H1 (cell line): Measurements from ENCODE around the gene RARB. TPM values are rescaled to one million over a fixed set of nuclear protein-coding genes. Genes with fewer than 3 reads are reported as not detected.

Source experiments
- CTCF ChIA-PET: fragments of 300-600 bp; sonication (Branson Sonifier 250); formaldehyde crosslinking; loops from one replicate; lab custom pipeline; 2021; ENCODE audit not compliant: partially characterized antibody; lab: Charles Lee
- POLR2A ChIA-PET: fragments of 300-600 bp; sonication (Branson Sonifier 250); formaldehyde crosslinking; loops from one replicate; lab custom pipeline; 2021; ENCODE audit warnings: inconsistent platforms; ENCODE audit not compliant: partially characterized antibody; lab: Charles Lee
- DNase-seq, 2 experiments: peaks; one replicate each; pipeline versions ENCODE4 v3.0.0 to v3.0.0-alpha.2; 2010 to 2022; ENCODE audit warnings: low spot score in 2 of 2, low read depth in 1 of 2, mixed read lengths in 1 of 2
- FAIRE-seq: peaks from 2 replicates; lab custom pipeline; 2011; peaks lifted over from hg19 to GRCh38; lab: Jason Lieb, UNC
- H2AFZ ChIP-seq: 2 replicates; pipeline ENCODE4 v1.8.1; 2012; ENCODE audit warnings: low read length, inconsistent platforms
- H2AK5ac ChIP-seq: 2 replicates; pipeline ENCODE4 v1.6.1; 2013; ENCODE audit warnings: low read depth, low read length
- H2BK120ac ChIP-seq: replicated peaks from 2 replicates; pipeline ENCODE3; 2013; ENCODE audit warnings: low read depth, low read length, inconsistent platforms
- H2BK12ac ChIP-seq: 2 replicates; pipeline ENCODE4 v1.6.1; 2013; ENCODE audit warnings: low read depth, low read length
- H2BK15ac ChIP-seq: 2 replicates; pipeline ENCODE4 v1.6.1; 2013; ENCODE audit warnings: low read length
- H2BK20ac ChIP-seq: 2 replicates; pipeline ENCODE4 v1.6.1; 2013; ENCODE audit warnings: low read length
- H2BK5ac ChIP-seq: 2 replicates; pipeline ENCODE4 v1.6.1; 2013; ENCODE audit warnings: low read depth, low read length
- H3K14ac ChIP-seq: 2 replicates; pipeline ENCODE4 v1.6.1; 2013; ENCODE audit warnings: inconsistent platforms; ENCODE audit not compliant: insufficient read length
- H3K18ac ChIP-seq: 2 replicates; pipeline ENCODE4 v1.6.1; 2013; ENCODE audit warnings: low read length; ENCODE audit errors: extremely low read depth
- H3K23ac ChIP-seq: 2 replicates; pipeline ENCODE4 v1.6.1; 2013; ENCODE audit warnings: inconsistent platforms; ENCODE audit not compliant: insufficient read length
- H3K23me2 ChIP-seq: 2 replicates; pipeline ENCODE4 v1.6.1; 2013; ENCODE audit warnings: low read depth, low read length
- H3K27ac ChIP-seq: 2 replicates; pipeline ENCODE4 v1.6.1; 2011; ENCODE audit warnings: low read depth, low read length, inconsistent platforms
- H3K27me3 ChIP-seq, 4 experiments: replicated peaks in 1 of 4; 1 replicate in 1 of 4; 2 replicates in 3 of 4; pipeline versions ENCODE4 v1.6.1 to v1.8.1; 2011 to 2013; ENCODE audit warnings: low read length in 3 of 4, mild to moderate bottlenecking in 3 of 4, inconsistent platforms in 2 of 4, mixed read lengths in 2 of 4, moderate library complexity in 1 of 4; ENCODE audit not compliant: control insufficient read depth in 3 of 4, insufficient read depth in 3 of 4; ENCODE audit errors: extremely low read depth in 1 of 4
- H3K36me3 ChIP-seq, 4 experiments: 2 replicates each; pipeline versions ENCODE4 v1.6.1 to v1.8.1; 2011 to 2013; ENCODE audit warnings: mild to moderate bottlenecking in 4 of 4, low read length in 3 of 4, moderate library complexity in 2 of 4, control low read depth in 1 of 4, inconsistent platforms in 1 of 4; ENCODE audit not compliant: insufficient read depth in 4 of 4, control insufficient read depth in 2 of 4
- H3K4ac ChIP-seq: replicated peaks from 2 replicates; pipeline ENCODE3; 2013; ENCODE audit warnings: low read length, low read depth, mixed read lengths, inconsistent platforms; ENCODE audit not compliant: insufficient read length
- H3K4me1 ChIP-seq, 4 experiments: replicated peaks in 1 of 4; 1 replicate in 1 of 4; 2 replicates in 3 of 4; pipeline versions ENCODE4 v1.6.1 to v1.8.1; 2011 to 2013; ENCODE audit warnings: low read length in 3 of 4, inconsistent platforms in 2 of 4, mixed read lengths in 1 of 4; ENCODE audit not compliant: insufficient read depth in 4 of 4, control insufficient read depth in 3 of 4
- H3K4me2 ChIP-seq, 2 experiments: 2 replicates each; pipeline versions ENCODE4 v1.6.1 to v1.8.1; 2011 to 2013; ENCODE audit warnings: low read depth in 2 of 2, low read length in 2 of 2, control low read depth in 1 of 2, inconsistent platforms in 1 of 2, mild to moderate bottlenecking in 1 of 2; ENCODE audit not compliant: insufficient read depth in 1 of 2
- H3K4me3 ChIP-seq, 4 experiments: fragments of 200-600, 300-600 bp in 1 of 4; sonication (generic), shearing (Covaris generic), sonication (Bioruptor Twin) in 1 of 4; 2 replicates each; pipeline versions ENCODE4 v1.5.1 to v1.8.1; 2011 to 2016; ENCODE audit warnings: low read length in 4 of 4, low read depth in 3 of 4, control low read depth in 2 of 4, inconsistent platforms in 2 of 4, mild to moderate bottlenecking in 2 of 4, mixed read lengths in 1 of 4, moderate library complexity in 1 of 4; ENCODE audit not compliant: insufficient read depth in 2 of 4; ENCODE audit errors: extremely low read depth in 1 of 4
- H3K56ac ChIP-seq: replicated peaks from 2 replicates; pipeline ENCODE3; 2013; ENCODE audit warnings: low read depth, mild to moderate bottlenecking, mixed read lengths, low read length, inconsistent platforms; ENCODE audit not compliant: insufficient read length
- H3K79me1 ChIP-seq: 2 replicates; pipeline ENCODE4 v1.6.1; 2013; ENCODE audit warnings: low read depth, low read length, control low read depth
- H3K79me2 ChIP-seq, 2 experiments: 2 replicates each; pipeline versions ENCODE4 v1.6.1 to v1.8.1; 2012 to 2013; ENCODE audit warnings: low read length in 2 of 2, mild to moderate bottlenecking in 2 of 2, inconsistent platforms in 1 of 2; ENCODE audit not compliant: insufficient read depth in 2 of 2, control insufficient read depth in 1 of 2
- H3K9ac ChIP-seq, 4 experiments: replicated peaks in 1 of 4; 1 replicate in 1 of 4; 2 replicates in 3 of 4; pipeline versions ENCODE4 v1.6.1 to v1.8.1; 2011 to 2013; ENCODE audit warnings: low read depth in 3 of 4, low read length in 3 of 4, control low read depth in 2 of 4, mild to moderate bottlenecking in 2 of 4, moderate library complexity in 2 of 4, inconsistent platforms in 1 of 4; ENCODE audit errors: extremely low read depth in 1 of 4
- H3K9me3 ChIP-seq, 2 experiments: 2 replicates each; pipeline versions ENCODE4 v1.6.1 to v1.8.1; 2012 to 2013; ENCODE audit warnings: mild to moderate bottlenecking in 2 of 2, moderate library complexity in 2 of 2, control low read depth in 1 of 2, inconsistent platforms in 1 of 2, low read depth in 1 of 2, low read length in 1 of 2, mixed read lengths in 1 of 2; ENCODE audit not compliant: insufficient read depth in 2 of 2
- H4K20me1 ChIP-seq, 2 experiments: replicated peaks in 1 of 2; 2 replicates each; pipeline versions ENCODE3 to v1.8.1; 2011 to 2013; ENCODE audit warnings: inconsistent platforms in 2 of 2, low read length in 2 of 2, mild to moderate bottlenecking in 1 of 2; ENCODE audit not compliant: insufficient read depth in 2 of 2, control insufficient read depth in 1 of 2
- H4K5ac ChIP-seq: 2 replicates; pipeline ENCODE4 v1.6.1; 2013; ENCODE audit warnings: low read length, low read depth, mixed read lengths, inconsistent platforms; ENCODE audit not compliant: insufficient read length
- H4K8ac ChIP-seq: 2 replicates; pipeline ENCODE4 v1.8.0; 2013; ENCODE audit warnings: mild to moderate bottlenecking, moderate library complexity, low read length, inconsistent platforms; ENCODE audit not compliant: insufficient read depth; ENCODE audit errors: extremely low read depth
- H4K91ac ChIP-seq: replicated peaks from 2 replicates; pipeline ENCODE3; 2013; ENCODE audit warnings: low read length, mixed read lengths, inconsistent platforms; ENCODE audit not compliant: insufficient read length
- ATF2 ChIP-seq: IDR thresholded peaks from 2 replicates; pipeline ENCODE4 v1.6.1; 2012; ENCODE audit warnings: low read length, inconsistent platforms
- BRCA1 ChIP-seq: IDR thresholded peaks from 2 replicates; pipeline ENCODE4 v1.6.1; 2012; ENCODE audit warnings: low read depth, low read length, improper control_type of control experiment
- CTCF ChIP-seq, 3 experiments: IDR thresholded peaks; 1 replicate in 2 of 3; 2 replicates in 1 of 3; pipeline versions ENCODE4 v1.5.1 to v1.6.1; 2011; ENCODE audit warnings: low read length in 3 of 3, mild to moderate bottlenecking in 3 of 3, inconsistent platforms in 2 of 3, low read depth in 1 of 3, moderate library complexity in 1 of 3; ENCODE audit not compliant: insufficient read depth in 1 of 3; ENCODE audit errors: control extremely low read depth in 1 of 3
- HDAC6 ChIP-seq: IDR thresholded peaks from one replicate; pipeline ENCODE4 v1.7.1; 2012; ENCODE audit warnings: low read depth, mild to moderate bottlenecking, inconsistent platforms, low read length, moderate library complexity
- RNF2 ChIP-seq: fragments of 200-900, 300-1000 bp; sonication (generic); IDR thresholded peaks from 2 replicates; pipeline ENCODE4 v1.7.1; 2016; ENCODE audit warnings: borderline replicate concordance, low read depth, mild to moderate bottlenecking, antibody characterized with exemption, low read length; ENCODE audit not compliant: poor library complexity, severe bottlenecking; ENCODE audit errors: missing control alignments
- SIN3A ChIP-seq, 2 experiments: IDR thresholded peaks in 1 of 2; conservative IDR thresholded peaks in 1 of 2; 2 replicates each; pipeline ENCODE4 v1.6.1; 2011 to 2012; ENCODE audit warnings: low read length in 2 of 2, improper control_type of control experiment in 1 of 2, low read depth in 1 of 2, mild to moderate bottlenecking in 1 of 2
- SP4 ChIP-seq: IDR thresholded peaks from 2 replicates; pipeline ENCODE4 v1.6.1; 2012; ENCODE audit warnings: low read length, inconsistent platforms
- TAF1 ChIP-seq: IDR thresholded peaks from 2 replicates; pipeline ENCODE4 v1.6.1; 2011; ENCODE audit warnings: mild to moderate bottlenecking, low read depth, low read length
- TCF12 ChIP-seq: IDR thresholded peaks from 2 replicates; pipeline ENCODE4 v1.6.1; 2011; ENCODE audit warnings: low read depth, mild to moderate bottlenecking, low read length
- YY1 ChIP-seq: IDR thresholded peaks from 2 replicates; pipeline ENCODE4 v1.6.1; 2011; ENCODE audit warnings: low read depth, mild to moderate bottlenecking, low read length
- WGBS, 2 experiments: shearing (Covaris generic) in 1 of 2; methylation state at CpG; one replicate each; pipeline versions ENCODE4 v1.1.6 to v1.1.7; 2013 to 2015; ENCODE audit warnings: low lambda C conversion rate in 2 of 2, mixed read lengths in 2 of 2, inconsistent platforms in 1 of 2, low coverage in 1 of 2, missing lambda C conversion rate in 1 of 2; ENCODE audit not compliant: insufficient replicate concordance in 2 of 2, insufficient coverage in 1 of 2, insufficient read length in 1 of 2; ENCODE audit errors: extremely low coverage in 1 of 2, missing lambda C conversion rate in 1 of 2; 5-methylcytosine and 5-hydroxymethylcytosine counted together
- polyA plus RNA-seq, 7 experiments: library from polyadenylated mRNA; depleted of rRNA in 3 of 7; stranded (reverse) in 5 of 7; unstranded in 2 of 7; fragments of >200 nt in 5 of 7; fragments of 200-250 nt in 2 of 7; gene quantifications; 1 replicate in 5 of 7; 2 replicates in 1 of 7; 4 replicates in 1 of 7; pipeline versions ENCODE4 v1.2.1 to v1.2.3, GENCODE V29; 2011 to 2013; ENCODE audit warnings: missing spikeins in 2 of 7, mixed read lengths in 2 of 7
- total RNA-seq: library from RNA; stranded (reverse); fragmentation: NEBNext Ultra II Directional; extraction: Animal tissue kit (Norgen Biotek cat#: 25700); gene quantifications from 2 replicates; pipeline ENCODE4 v1.2.1, GENCODE V29; 2021

RARB gene
- total and polyA plus RNA-seq, 2 of the 8 experiments (the other 6 are each of a cell fraction or from before 2014, with no cell fraction given) = 0.15 to 0.22 TPM

GRCh38 chr3:25479727-25480010, 51.6 kb downstream of the RARB start:
- ChIA-PET CTCF (interaction anchor here (1.5 kb wide), 1 partner anchor 10 kb away, joined by 3 read pairs; no protein-coding TSS in a partner anchor), POLR2A (no interaction called here)
- Histone ChIP-seq H4K8ac (no peak overlapping the region), H3K4me1 (no peaks in the 10 kb centered on the region), H3K9ac (no peak overlapping the region), H3K14ac (no peak overlapping the region), H3K27ac (no peak overlapping the region), H2BK20ac (no peak overlapping the region), H3K4ac (no peak overlapping the region), H3K9me3 (no peaks in the 10 kb centered on the region), H2AK5ac (no peak overlapping the region), H2AFZ (no peak overlapping the region), H2BK12ac (no peak overlapping the region), H2BK15ac (no peak overlapping the region), H3K18ac (no peak overlapping the region), H3K79me1 (no peaks in the 10 kb centered on the region), H4K91ac (no peak overlapping the region), H3K79me2 (no peaks in the 10 kb centered on the region), H3K4me3 (no peak overlapping the region), H3K27me3 (no peaks in the 10 kb centered on the region; a peak in 1 of 7 replicates), H3K23ac (no peak overlapping the region), H2BK5ac (no peak overlapping the region), H3K23me2 (no peaks in the 10 kb centered on the region), H4K20me1 (no peaks in the 10 kb centered on the region), H3K36me3 (no peaks in the 10 kb centered on the region), H3K4me2 (no peak overlapping the region), H4K5ac (no peak overlapping the region), H2BK120ac (no peak overlapping the region), H3K56ac (no peak overlapping the region)
- 86% methylated on average over 1 of the region's 1 CpG; no CpG with 5 or more reads in 1 of the 2 experiments for WGBS, 2 experiments
- DNase-seq (no peak), FAIRE-seq (no peak)
- TF ChIP-seq YY1 (no peak), TAF1 (no peak), SIN3A (conservative IDR thresholded peaks at IDR 0.05 in 1 of 2, IDR thresholded peaks at IDR 0.05 in 1 of 2; ENCODE audit: low read depth in 1 of 2, low read length in 2 of 2) (no peak), TCF12 (no peak), ATF2 (no peak), RNF2 (no peak), HDAC6 (no peak), SP4 (no peak), BRCA1 (no peak), CTCF (IDR thresholded peaks at IDR 0.05; ENCODE audit: control extremely low read depth in 1 of 3, insufficient read depth in 1 of 3, low read depth in 1 of 3, low read length in 3 of 3) (no peak)
